Measurements from ENCODE around the gene DNAH14.

DNA sequence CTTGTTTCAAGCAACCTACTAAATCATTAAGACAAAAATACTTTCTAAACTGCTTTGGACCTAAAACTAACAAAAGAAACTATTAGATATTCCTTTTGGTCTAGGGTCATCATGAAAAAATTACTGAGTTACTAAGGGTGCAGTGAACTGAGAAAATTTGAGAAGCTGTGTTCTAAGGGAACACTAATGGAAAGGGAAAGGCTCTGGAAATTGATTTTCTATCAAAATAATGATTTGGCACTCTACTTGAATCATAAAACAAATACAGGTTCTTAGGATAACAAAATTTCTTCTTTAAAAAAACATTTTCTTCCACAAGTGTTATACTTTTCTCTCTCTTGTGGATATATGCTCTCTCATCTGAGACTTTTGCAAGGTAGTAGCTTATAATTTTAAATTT lies 213.5 kb downstream of the DNAH14 start:
- TF ChIP-seq ZFP3 (tag by site-specific recombination; IDR thresholded peaks at IDR 0.05; ENCODE audit: low read depth) (no peak), ZNF776 (tag by site-specific recombination; IDR thresholded peaks at IDR 0.05; ENCODE audit: borderline replicate concordance) (no peak)
